Natural killer cell (primary cell): Measurements from ENCODE around the gene AGO3. TPM values are rescaled to one million over a fixed set of nuclear protein-coding genes. Genes with fewer than 3 reads are reported as not detected.

Experiments
- ATAC-seq, 3 donors: fragments of 150-1000 bp in 2 of 3; fragments of 200-7000 bp in 1 of 3; cut with Tn5 transposase; 1 replicate in 1 of 3; 2 replicates in 2 of 3; pipeline ENCODE4 v1.10.0; 2021; ENCODE audit warnings: mild to moderate bottlenecking in 2 of 3, moderate library complexity in 2 of 3
- DNase-seq, 2 donors: peaks; one replicate each; pipeline versions ENCODE4 v3.0.0 to v3.0.0-alpha.2; 2013 to 2021; ENCODE audit warnings: mixed read lengths in 1 of 2
- H3K27ac ChIP-seq: one replicate; pipeline ENCODE4 v1.5.1; 2013; ENCODE audit warnings: mild to moderate bottlenecking, low read length
- H3K27me3 ChIP-seq: one replicate; pipeline ENCODE4 v1.6.1; 2013; ENCODE audit warnings: low read length; ENCODE audit not compliant: control insufficient read depth, insufficient read depth
- H3K36me3 ChIP-seq: one replicate; pipeline ENCODE4 v1.6.1; 2013; ENCODE audit warnings: low read length; ENCODE audit not compliant: control insufficient read depth, insufficient read depth
- H3K4me1 ChIP-seq: one replicate; pipeline ENCODE4 v1.6.1; 2013; ENCODE audit warnings: low read length; ENCODE audit not compliant: control insufficient read depth, insufficient read depth
- H3K4me3 ChIP-seq: one replicate; pipeline ENCODE4 v1.5.1; 2013; ENCODE audit warnings: low read length
- H3K9me3 ChIP-seq: one replicate; pipeline ENCODE4 v1.6.1; 2013; ENCODE audit warnings: low read length; ENCODE audit not compliant: control insufficient read depth, insufficient read depth
- H3K27ac Mint-ChIP-seq, 2 donors: one replicate each; pipeline ENCODE4 v1.8.0; 2022; ENCODE audit warnings: mild to moderate bottlenecking in 2 of 2, mixed read lengths in 2 of 2, moderate library complexity in 1 of 2
- H3K27me3 Mint-ChIP-seq, 2 donors: one replicate each; pipeline ENCODE4 v1.8.0; 2022; ENCODE audit warnings: low read depth in 2 of 2, mixed read lengths in 2 of 2
- H3K36me3 Mint-ChIP-seq: one replicate; pipeline ENCODE4 v1.8.0; 2022; ENCODE audit warnings: mixed read lengths
- H3K4me1 Mint-ChIP-seq, 2 donors: one replicate each; pipeline ENCODE4 v1.8.0; 2022; ENCODE audit warnings: mixed read lengths in 2 of 2
- H3K4me3 Mint-ChIP-seq: one replicate; pipeline ENCODE4 v1.8.0; 2022; ENCODE audit warnings: mild to moderate bottlenecking, moderate library complexity, mixed read lengths
- H3K9me3 Mint-ChIP-seq, 2 donors: one replicate each; pipeline ENCODE4 v1.8.0; 2022; ENCODE audit warnings: mixed read lengths in 2 of 2
- WGBS: methylation state at CpG from one replicate; pipeline ENCODE4 v1.1.7; 2013; ENCODE audit warnings: missing lambda C conversion rate; ENCODE audit not compliant: insufficient coverage; 5-methylcytosine and 5-hydroxymethylcytosine counted together
- intact Hi-C: fragments of 100-400 bp; cut with micrococcal nuclease; formaldehyde crosslinking; loops from one replicate; pipeline ENCODE4 v1.14.2; 2022
- total RNA-seq, 4 donors: library from RNA; stranded (reverse); fragments of 120-200 nt in 1 of 4; gene quantifications; one replicate each; pipeline versions ENCODE4 v1.2.3 to v1.2.4, GENCODE V29; 2013 to 2022
- TF ChIP-seq, protein P1 (sequence below): fragments of 200-600 bp; IDR thresholded peaks from one replicate; pipeline ENCODE4 v1.8.0; 2022; ENCODE audit warnings: antibody characterized with exemption

The AGO3 gene
- total RNA-seq, 3 donors from 2014 or later (not counting 1 experiment from before 2014, with no cell fraction given) = 36.5 to 49.6 (median 49.0) TPM

DNA sequence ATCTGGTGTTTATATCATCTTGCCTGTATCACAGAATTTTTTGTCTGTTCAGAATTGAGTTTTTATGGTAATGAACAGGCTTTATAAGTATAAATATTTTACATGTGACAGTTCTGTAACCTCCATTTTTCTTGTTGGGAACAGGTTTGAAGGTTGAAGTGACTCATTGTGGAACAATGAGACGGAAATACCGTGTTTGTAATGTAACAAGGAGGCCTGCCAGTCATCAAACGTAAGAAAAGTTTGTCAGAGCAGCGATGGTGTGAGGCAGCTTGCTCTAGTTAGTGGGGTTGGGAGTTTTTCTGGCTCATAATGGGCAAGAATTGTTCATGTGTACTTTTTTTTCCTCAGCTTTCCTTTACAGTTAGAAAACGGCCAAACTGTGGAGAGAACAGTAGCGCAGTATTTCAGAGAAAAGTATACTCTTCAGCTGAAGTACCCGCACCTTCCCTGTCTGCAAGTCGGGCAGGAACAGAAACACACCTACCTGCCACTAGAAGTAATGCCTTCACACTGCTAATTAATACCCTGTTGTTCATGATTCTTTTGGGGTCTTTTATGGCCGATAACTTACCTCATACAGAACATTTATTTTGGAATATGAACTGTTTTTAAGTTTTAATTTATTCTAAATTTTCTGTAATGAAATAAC is 77.8 kb downstream of the AGO3 start:
- no peak for ATAC-seq
- Histone ChIP-seq H3K4me1 (no peaks in the 10 kb centered on the region), H3K27me3 (no peaks in the 10 kb centered on the region), H3K36me3 (peaks cover 26% of the 10 kb centered on the region), H3K27ac (no peak overlapping the region), H3K4me3 (no peak overlapping the region), H3K9me3 (no peaks in the 10 kb centered on the region)
- Mint-ChIP-seq H3K27me3 (no peaks in the 10 kb centered on the region), H3K4me3 (no peak overlapping the region), H3K4me1 (no peaks in the 10 kb centered on the region), H3K9me3 (no peaks in the 10 kb centered on the region), H3K36me3 (peaks cover 6% of the 10 kb centered on the region), H3K27ac (no peak overlapping the region)
- DNase-seq = no peak
- WGBS = 89% methylated on average over 8 of the region's 9 CpGs
- intact Hi-C loops = no loop called here
- TF ChIP-seq, protein P1, sequence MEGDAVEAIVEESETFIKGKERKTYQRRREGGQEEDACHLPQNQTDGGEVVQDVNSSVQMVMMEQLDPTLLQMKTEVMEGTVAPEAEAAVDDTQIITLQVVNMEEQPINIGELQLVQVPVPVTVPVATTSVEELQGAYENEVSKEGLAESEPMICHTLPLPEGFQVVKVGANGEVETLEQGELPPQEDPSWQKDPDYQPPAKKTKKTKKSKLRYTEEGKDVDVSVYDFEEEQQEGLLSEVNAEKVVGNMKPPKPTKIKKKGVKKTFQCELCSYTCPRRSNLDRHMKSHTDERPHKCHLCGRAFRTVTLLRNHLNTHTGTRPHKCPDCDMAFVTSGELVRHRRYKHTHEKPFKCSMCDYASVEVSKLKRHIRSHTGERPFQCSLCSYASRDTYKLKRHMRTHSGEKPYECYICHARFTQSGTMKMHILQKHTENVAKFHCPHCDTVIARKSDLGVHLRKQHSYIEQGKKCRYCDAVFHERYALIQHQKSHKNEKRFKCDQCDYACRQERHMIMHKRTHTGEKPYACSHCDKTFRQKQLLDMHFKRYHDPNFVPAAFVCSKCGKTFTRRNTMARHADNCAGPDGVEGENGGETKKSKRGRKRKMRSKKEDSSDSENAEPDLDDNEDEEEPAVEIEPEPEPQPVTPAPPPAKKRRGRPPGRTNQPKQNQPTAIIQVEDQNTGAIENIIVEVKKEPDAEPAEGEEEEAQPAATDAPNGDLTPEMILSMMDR = no peak

GRCh38 chr1:36014722-36015220 is 83.9 kb downstream of the AGO3 start:
- WGBS = no CpG with 5 or more reads among the region's 2 CpGs
- no peak for ATAC-seq
- H3K4me1 ChIP-seq = no peaks in the 10 kb centered on the region
- Mint-ChIP-seq H3K4me1 (no peaks in the 10 kb centered on the region), H3K27me3 (no peaks in the 10 kb centered on the region), H3K4me3 (no peak overlapping the region), H3K36me3 (peaks cover 16% of the 10 kb centered on the region), H3K27ac (no peak overlapping the region), H3K9me3 (no peaks in the 10 kb centered on the region)
- no peaks in the 10 kb centered on the region for H3K27me3 ChIP-seq
- TF ChIP-seq, protein P1 = no peak
- intact Hi-C loops = no loop called here
- H3K9me3 ChIP-seq = no peaks in the 10 kb centered on the region
- no peak for DNase-seq
- no peak overlapping the region for H3K27ac ChIP-seq
- H3K36me3 ChIP-seq = peaks cover 50% of the 10 kb centered on the region
- no peak overlapping the region for H3K4me3 ChIP-seq

GRCh38 chr1:36016686-36017085 is 85.8 kb downstream of the AGO3 start:
- no peaks in the 10 kb centered on the region for H3K4me1 Mint-ChIP-seq
- H3K36me3 ChIP-seq = peaks cover 50% of the 10 kb centered on the region
- no peak overlapping the region for H3K27ac Mint-ChIP-seq
- WGBS = 100% methylated on average over 2 of the region's 2 CpGs
- H3K27me3 ChIP-seq = no peaks in the 10 kb centered on the region
- H3K4me3 Mint-ChIP-seq = no peak overlapping the region
- peaks cover 16% of the 10 kb centered on the region for H3K36me3 Mint-ChIP-seq
- no peaks in the 10 kb centered on the region for H3K9me3 ChIP-seq
- no peaks in the 10 kb centered on the region for H3K27me3 Mint-ChIP-seq
- no peak for DNase-seq
- H3K9me3 Mint-ChIP-seq = no peaks in the 10 kb centered on the region
- TF ChIP-seq, protein P1 = no peak
- ATAC-seq = no peak
- no peaks in the 10 kb centered on the region for H3K4me1 ChIP-seq
- intact Hi-C loops = no loop called here
- no peak overlapping the region for H3K27ac ChIP-seq
- no peak overlapping the region for H3K4me3 ChIP-seq
